ENCODE measurements around the gene PUS7L. TPM values are rescaled to one million over a fixed set of nuclear protein-coding genes. Genes with fewer than 3 reads are reported as not detected.

PUS7L gene
- total RNA-seq, 1 donor from 2014 or later, result 12.6 TPM

DNA sequence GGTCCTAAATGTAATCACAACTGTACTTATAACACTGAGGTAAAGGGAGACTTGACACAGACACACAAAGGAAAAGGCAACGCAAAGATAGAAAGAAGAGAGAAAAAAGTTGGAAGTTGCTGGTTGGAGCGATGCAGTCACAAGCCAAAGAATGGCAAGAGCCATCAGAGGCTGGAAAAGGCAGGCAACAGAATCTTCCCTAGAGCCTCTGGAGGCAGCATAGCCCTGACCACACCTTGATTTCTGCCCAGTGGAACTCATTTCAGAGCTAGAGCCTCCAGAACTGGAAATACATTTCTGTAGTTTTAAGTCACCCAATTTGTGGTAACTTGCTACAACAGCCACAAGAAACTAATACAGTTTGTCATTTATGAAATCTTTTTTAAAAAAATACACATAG is 89.2 kb downstream of the PUS7L start:
- Histone ChIP-seq H3K27me3 (ENCODE audit: control insufficient read depth, insufficient read depth, low read length) (no peaks in the 10 kb centered on the region), H3K4me3 (ENCODE audit: low read depth, low read length) (no peak overlapping the region), H3K36me3 (ENCODE audit: control insufficient read depth, insufficient read depth, low read length) (no peaks in the 10 kb centered on the region)
- FAIRE-seq (no peak), DNase-seq (ENCODE audit: low read depth) (no peak)
- TF ChIP-seq, protein P1, sequence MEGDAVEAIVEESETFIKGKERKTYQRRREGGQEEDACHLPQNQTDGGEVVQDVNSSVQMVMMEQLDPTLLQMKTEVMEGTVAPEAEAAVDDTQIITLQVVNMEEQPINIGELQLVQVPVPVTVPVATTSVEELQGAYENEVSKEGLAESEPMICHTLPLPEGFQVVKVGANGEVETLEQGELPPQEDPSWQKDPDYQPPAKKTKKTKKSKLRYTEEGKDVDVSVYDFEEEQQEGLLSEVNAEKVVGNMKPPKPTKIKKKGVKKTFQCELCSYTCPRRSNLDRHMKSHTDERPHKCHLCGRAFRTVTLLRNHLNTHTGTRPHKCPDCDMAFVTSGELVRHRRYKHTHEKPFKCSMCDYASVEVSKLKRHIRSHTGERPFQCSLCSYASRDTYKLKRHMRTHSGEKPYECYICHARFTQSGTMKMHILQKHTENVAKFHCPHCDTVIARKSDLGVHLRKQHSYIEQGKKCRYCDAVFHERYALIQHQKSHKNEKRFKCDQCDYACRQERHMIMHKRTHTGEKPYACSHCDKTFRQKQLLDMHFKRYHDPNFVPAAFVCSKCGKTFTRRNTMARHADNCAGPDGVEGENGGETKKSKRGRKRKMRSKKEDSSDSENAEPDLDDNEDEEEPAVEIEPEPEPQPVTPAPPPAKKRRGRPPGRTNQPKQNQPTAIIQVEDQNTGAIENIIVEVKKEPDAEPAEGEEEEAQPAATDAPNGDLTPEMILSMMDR (IDR thresholded peaks at IDR 0.05; ENCODE audit: insufficient read depth, low read length, severe bottlenecking), result no peak

Other genes starting within 250 kb of the PUS7L start
- gene ADAMTS20, start 206.6 kb downstream of the PUS7L start, total RNA-seq, result not detected in 2 replicates
- gene IRAK4, start 161 bp upstream of the PUS7L start, total RNA-seq, result 10.6 and 11.1 TPM in 2 replicates
- gene TWF1, start 47.5 kb upstream of the PUS7L start, total RNA-seq, result 114 and 146 TPM in 2 replicates
- gene TMEM117, start 77.3 kb upstream of the PUS7L start, total RNA-seq, result 5.1 and 6.6 TPM in 2 replicates